Activated T-cell treated with anti-CD3 and anti-CD28 coated beads, Interleukin-2, amount 50 U/mL, for 24 hours (primary cell): ENCODE results near the gene MSH5.
"Not testable (repeated sequence)": the region's sequence is repeated elsewhere in the genome, so short reads cannot be mapped to it uniquely, and the experiment has no call there.

Experiments
- DNase-seq: peaks from one replicate; pipeline ENCODE4 v3.0.0-alpha.2; 2020
- H3K27ac Mint-ChIP-seq: 2 replicates; pipeline ENCODE4 v1.8.0; 2020; ENCODE audit warnings: mild to moderate bottlenecking, mixed read lengths
- H3K27me3 Mint-ChIP-seq: 2 replicates; pipeline ENCODE4 v1.8.0; 2020; ENCODE audit warnings: mixed read lengths
- H3K36me3 Mint-ChIP-seq: 2 replicates; pipeline ENCODE4 v1.8.0; 2020; ENCODE audit warnings: low read depth, mixed read lengths
- H3K4me1 Mint-ChIP-seq: 2 replicates; pipeline ENCODE4 v1.8.0; 2020; ENCODE audit warnings: low read depth, mixed read lengths
- H3K4me3 Mint-ChIP-seq: 2 replicates; pipeline ENCODE4 v1.8.0; 2020; ENCODE audit warnings: mild to moderate bottlenecking, moderate library complexity, mixed read lengths
- H3K9me3 Mint-ChIP-seq: 2 replicates; pipeline ENCODE4 v1.8.0; 2020; ENCODE audit warnings: mixed read lengths

MSH5 gene

GRCh38 chr6:31706599-31706998, 33.2 kb upstream of the MSH5 start, which contains the start of gene LY6G6F:
Gene LY6G6F (plus strand): TSS chr6:31706866. CDS start chr6:31706907, 41 bp downstream.
- H3K4me3 Mint-ChIP-seq, result no peak within 1 kb of the TSS
- H3K4me1 Mint-ChIP-seq, result peaks cover 22% of the 10 kb centered on the region
- H3K27me3 Mint-ChIP-seq, result no peaks in the 10 kb centered on the region
- DNase-seq, result no peak
- H3K9me3 Mint-ChIP-seq, result no peaks in the 10 kb centered on the region
- peak within 1 kb of the TSS; percentile 23 for H3K27ac Mint-ChIP-seq
- H3K36me3 Mint-ChIP-seq, result peaks cover 11% of the 10 kb centered on the region

DNA sequence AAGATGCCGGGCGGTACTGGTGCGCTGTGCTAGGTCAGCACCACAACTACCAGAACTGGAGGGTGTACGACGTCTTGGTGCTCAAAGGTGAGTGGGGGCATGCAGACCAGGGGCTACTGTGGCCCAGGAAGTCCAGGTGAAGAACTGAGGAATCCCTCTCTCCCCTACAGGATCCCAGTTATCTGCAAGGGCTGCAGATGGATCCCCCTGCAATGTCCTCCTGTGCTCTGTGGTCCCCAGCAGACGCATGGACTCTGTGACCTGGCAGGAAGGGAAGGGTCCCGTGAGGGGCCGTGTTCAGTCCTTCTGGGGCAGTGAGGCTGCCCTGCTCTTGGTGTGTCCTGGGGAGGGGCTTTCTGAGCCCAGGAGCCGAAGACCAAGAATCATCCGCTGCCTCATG, 32.1 kb upstream of the MSH5 start:
- Mint-ChIP-seq H3K9me3 (no peaks in the 10 kb centered on the region), H3K27ac (peak overlapping the region; percentile 23), H3K27me3 (no peaks in the 10 kb centered on the region), H3K4me3 (no peak overlapping the region), H3K36me3 (peaks cover 3% of the 10 kb centered on the region), H3K4me1 (peaks cover 15% of the 10 kb centered on the region)
- DNase-seq, result no peak

- DNase-seq, result no peak
- H3K9me3 Mint-ChIP-seq, result no peaks in the 10 kb centered on the region
- H3K27me3 Mint-ChIP-seq, result no peaks in the 10 kb centered on the region
- H3K36me3 Mint-ChIP-seq, result peaks cover 1% of the 10 kb centered on the region
- H3K27ac Mint-ChIP-seq, result no peak overlapping the region
- H3K4me3 Mint-ChIP-seq, result no peak overlapping the region
- peaks cover 14% of the 10 kb centered on the region for H3K4me1 Mint-ChIP-seq
Measured at GRCh38 chr6:31708224-31708623, 31.6 kb upstream of the MSH5 start.

- not testable (repeated sequence) for H3K4me3 Mint-ChIP-seq, H3K27ac Mint-ChIP-seq, H3K9me3 Mint-ChIP-seq, H3K36me3 Mint-ChIP-seq, H3K27me3 Mint-ChIP-seq, DNase-seq
- peaks cover 11% of the 10 kb centered on the region for H3K4me1 Mint-ChIP-seq
Measured at GRCh38 chr6:31709157-31709556, 30.6 kb upstream of the MSH5 start.

DNA sequence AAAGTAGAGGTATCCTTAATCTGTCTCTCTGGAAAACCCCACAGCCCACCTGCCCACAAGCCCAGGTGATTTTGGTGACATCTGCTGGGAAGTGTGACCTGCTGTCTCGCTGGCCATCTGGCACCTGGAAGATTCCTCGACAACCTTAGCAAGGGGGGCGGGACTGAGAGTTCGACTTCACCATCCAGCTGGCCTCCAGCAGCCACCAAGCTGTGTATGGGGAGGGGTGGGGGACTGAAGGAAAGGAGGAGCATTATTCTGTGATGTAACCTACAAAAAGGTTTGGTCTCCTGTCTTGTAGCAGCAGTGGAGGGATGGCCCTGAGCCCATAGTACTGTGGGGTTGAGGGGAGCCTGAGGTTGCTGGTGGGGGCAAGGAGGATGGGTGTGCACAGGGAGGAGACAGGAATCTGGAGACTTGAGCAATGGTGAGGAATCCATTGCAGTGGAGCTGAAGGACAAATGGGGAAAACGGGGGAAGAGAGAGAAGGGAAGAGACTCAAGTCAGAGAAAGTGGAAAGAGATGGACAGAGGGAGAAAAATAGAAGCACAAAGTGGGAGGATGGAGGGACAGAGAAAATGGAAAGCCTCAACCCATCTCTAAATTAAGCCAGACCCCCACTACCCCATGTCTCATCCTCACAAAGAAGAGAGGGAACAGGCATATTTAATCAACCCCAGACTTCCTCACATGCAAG, 29.1 kb upstream of the MSH5 start:
- Mint-ChIP-seq H3K27me3 (no peaks in the 10 kb centered on the region), H3K4me1 (peaks cover 11% of the 10 kb centered on the region), H3K36me3 (no peaks in the 10 kb centered on the region), H3K4me3 (no peak overlapping the region), H3K27ac (no peak overlapping the region), H3K9me3 (no peaks in the 10 kb centered on the region)
- DNase-seq, result no peak

GRCh38 chr6:31711233-31711632, 28.6 kb upstream of the MSH5 start:
- DNase-seq, result no peak
- H3K27ac Mint-ChIP-seq, result no peak overlapping the region
- H3K4me1 Mint-ChIP-seq, result peaks cover 11% of the 10 kb centered on the region
- H3K27me3 Mint-ChIP-seq, result no peaks in the 10 kb centered on the region
- no peaks in the 10 kb centered on the region for H3K36me3 Mint-ChIP-seq
- no peaks in the 10 kb centered on the region for H3K9me3 Mint-ChIP-seq
- H3K4me3 Mint-ChIP-seq, result no peak overlapping the region

GRCh38 chr6:31712296-31712695, 27.5 kb upstream of the MSH5 start:
- Mint-ChIP-seq H3K4me1 (peaks cover 11% of the 10 kb centered on the region), H3K27ac (no peak overlapping the region)

GRCh38 chr6:31713465-31713864, 26.3 kb upstream of the MSH5 start:
- no peak overlapping the region for H3K4me3 Mint-ChIP-seq
- H3K36me3 Mint-ChIP-seq, result no peaks in the 10 kb centered on the region
- DNase-seq, result no peak
- no peaks in the 10 kb centered on the region for H3K27me3 Mint-ChIP-seq
- no peaks in the 10 kb centered on the region for H3K9me3 Mint-ChIP-seq
- no peak overlapping the region for H3K27ac Mint-ChIP-seq
- H3K4me1 Mint-ChIP-seq, result peaks cover 11% of the 10 kb centered on the region

More at GRCh38 chr6:31712296-31712695, 27.5 kb upstream of the MSH5 start:
- DNase-seq, result no peak
- Mint-ChIP-seq H3K9me3 (no peaks in the 10 kb centered on the region), H3K27me3 (no peaks in the 10 kb centered on the region), H3K36me3 (no peaks in the 10 kb centered on the region), H3K4me3 (no peak overlapping the region)

DNA sequence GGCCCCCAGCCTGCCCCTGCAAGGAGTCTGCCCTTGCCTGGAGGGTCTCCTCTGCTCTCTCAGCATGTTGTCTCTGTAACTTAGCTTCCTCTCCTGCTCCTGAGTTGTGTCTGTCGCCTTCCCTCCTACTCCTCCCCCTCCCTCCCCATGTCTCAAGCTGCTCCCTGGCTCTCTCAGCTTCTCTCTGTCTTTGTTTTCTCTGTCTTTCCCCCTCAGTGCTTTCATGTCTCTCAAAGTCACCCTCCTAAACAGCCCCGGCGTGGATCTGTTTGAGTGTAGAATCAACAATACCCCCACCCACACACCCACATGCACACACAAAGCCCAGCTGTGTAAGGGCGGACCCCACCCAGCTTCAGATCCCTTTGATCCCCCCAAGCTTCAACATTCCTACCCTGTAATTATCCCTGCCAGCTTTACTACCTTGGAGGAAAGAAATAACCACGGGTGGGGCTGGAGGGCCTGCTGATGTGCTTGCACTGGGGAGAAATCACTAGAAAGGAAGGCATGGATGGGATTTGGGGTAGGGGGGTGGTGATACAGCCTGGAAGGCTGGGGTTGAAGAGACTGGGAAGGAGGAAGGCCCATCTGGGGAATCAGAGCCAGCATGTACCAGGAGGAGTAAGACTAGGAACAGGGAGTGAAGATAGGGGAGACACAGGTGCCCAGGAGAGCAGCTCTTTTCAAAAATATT, 25.7 kb upstream of the MSH5 start:
- no peaks in the 10 kb centered on the region for H3K27me3 Mint-ChIP-seq
- H3K4me1 Mint-ChIP-seq, result peaks cover 11% of the 10 kb centered on the region
- no peak for DNase-seq
- H3K36me3 Mint-ChIP-seq, result no peaks in the 10 kb centered on the region
- H3K27ac Mint-ChIP-seq, result no peak overlapping the region
- H3K9me3 Mint-ChIP-seq, result no peaks in the 10 kb centered on the region
- no peak overlapping the region for H3K4me3 Mint-ChIP-seq

- Mint-ChIP-seq H3K4me1 (peaks cover 11% of the 10 kb centered on the region), H3K4me3 (no peak within 1 kb of the TSS), H3K36me3 (no peaks in the 10 kb centered on the region), H3K9me3 (no peaks in the 10 kb centered on the region), H3K27me3 (no peaks in the 10 kb centered on the region), H3K27ac (no peak within 1 kb of the TSS)
- no peak for DNase-seq
Measured at GRCh38 chr6:31715022-31715958, 24.5 kb upstream of the MSH5 start, which contains the start of gene LY6G6D. Gene LY6G6D (plus strand): TSS chr6:31715348. CDS start chr6:31715356, 8 bp downstream.

DNA sequence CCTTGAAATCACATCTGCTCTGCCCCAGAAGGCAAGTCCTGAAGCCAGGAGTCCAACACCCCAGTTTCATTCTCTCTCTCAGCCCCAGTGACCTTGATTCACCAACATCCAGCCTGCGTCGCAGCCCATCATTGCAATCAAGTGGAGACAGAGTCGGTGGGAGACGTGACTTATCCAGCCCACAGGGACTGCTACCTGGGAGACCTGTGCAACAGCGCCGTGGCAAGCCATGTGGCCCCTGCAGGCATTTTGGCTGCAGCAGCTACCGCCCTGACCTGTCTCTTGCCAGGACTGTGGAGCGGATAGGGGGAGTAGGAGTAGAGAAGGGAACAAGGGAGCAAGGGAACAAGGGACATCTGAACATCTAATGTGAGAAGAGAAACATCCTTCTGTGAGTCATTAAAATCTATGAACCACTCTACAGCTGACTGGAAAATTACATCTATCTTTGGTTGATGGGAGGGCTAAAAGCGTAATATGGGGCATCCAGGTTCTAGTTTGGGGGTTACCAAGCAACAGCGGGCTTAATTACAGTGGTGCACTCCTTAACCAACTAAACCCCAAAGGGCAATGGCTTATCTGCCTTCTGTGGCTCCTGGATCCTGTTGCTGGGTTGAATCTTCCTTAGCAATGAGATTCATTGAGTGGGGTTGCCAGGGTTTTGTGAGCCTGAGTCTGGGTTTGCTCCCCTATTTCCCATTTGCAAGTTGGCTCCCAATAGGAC, 22.1 kb upstream of the MSH5 start:
- no peaks in the 10 kb centered on the region for H3K36me3 Mint-ChIP-seq
- no peak overlapping the region for H3K4me3 Mint-ChIP-seq
- H3K27ac Mint-ChIP-seq, result no peak overlapping the region
- H3K4me1 Mint-ChIP-seq, result peaks cover 4% of the 10 kb centered on the region
- no peaks in the 10 kb centered on the region for H3K27me3 Mint-ChIP-seq
- DNase-seq, result no peak
- no peaks in the 10 kb centered on the region for H3K9me3 Mint-ChIP-seq

- H3K27me3 Mint-ChIP-seq, result no peaks in the 10 kb centered on the region
- H3K4me1 Mint-ChIP-seq, result peaks cover 5% of the 10 kb centered on the region
- H3K36me3 Mint-ChIP-seq, result no peaks in the 10 kb centered on the region
- no peak overlapping the region for H3K27ac Mint-ChIP-seq
- no peaks in the 10 kb centered on the region for H3K9me3 Mint-ChIP-seq
- no peak overlapping the region for H3K4me3 Mint-ChIP-seq
- no peak for DNase-seq
Measured at GRCh38 chr6:31718265-31718664, 21.5 kb upstream of the MSH5 start.

DNA sequence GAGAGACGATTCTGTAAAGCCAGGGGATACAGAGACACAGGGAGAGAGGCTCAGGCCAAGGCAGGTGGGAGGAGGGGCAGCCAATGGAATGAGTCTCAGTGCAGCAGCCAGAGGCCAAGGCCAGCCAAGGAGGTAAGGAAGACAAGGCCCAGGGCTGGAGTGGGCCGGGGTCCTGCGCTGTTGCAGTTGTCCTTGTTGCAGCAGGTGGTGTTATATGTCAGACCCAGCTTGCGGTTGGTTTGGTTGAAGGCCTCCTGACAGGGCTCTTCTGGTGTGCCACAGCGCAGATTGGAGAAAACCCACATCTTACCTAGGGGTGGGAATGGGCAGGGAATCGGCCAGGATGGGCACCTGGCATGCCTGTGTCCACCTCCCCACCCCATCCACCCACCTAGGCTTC, 20.8 kb upstream of the MSH5 start:
- H3K4me1 Mint-ChIP-seq, result peaks cover 5% of the 10 kb centered on the region
- no peak for DNase-seq
- H3K9me3 Mint-ChIP-seq, result no peaks in the 10 kb centered on the region
- no peaks in the 10 kb centered on the region for H3K36me3 Mint-ChIP-seq
- no peaks in the 10 kb centered on the region for H3K27me3 Mint-ChIP-seq
- H3K4me3 Mint-ChIP-seq, result no peak overlapping the region
- no peak overlapping the region for H3K27ac Mint-ChIP-seq

DNA sequence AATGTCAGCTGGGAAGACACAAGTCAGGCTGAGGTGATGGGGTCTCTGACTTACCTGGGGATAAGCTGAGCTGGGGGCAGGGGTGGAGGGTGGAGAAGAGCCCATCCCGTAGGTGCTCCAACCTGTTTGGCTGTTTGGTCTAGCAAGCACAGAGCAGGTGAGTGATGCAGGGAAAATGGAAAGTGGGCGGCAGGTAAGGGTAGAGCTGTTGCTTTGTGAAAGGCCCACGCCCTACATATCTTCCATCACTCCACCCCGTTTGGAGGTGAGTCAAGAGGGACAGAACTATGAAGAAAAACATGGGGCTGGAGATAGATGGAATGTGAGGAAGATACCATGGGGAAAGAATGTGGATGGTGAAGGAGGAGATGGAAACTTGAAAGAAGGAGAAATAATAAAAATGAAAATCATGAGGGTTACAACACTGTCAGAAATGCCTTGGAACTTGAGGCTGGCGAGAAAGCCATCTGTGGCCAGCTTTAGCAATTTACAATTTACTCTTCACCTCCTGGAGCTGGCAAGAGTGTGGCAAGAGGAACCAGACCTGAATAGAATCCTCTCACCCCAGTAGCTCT, 19.5 kb upstream of the MSH5 start:
- no peak for DNase-seq
- no peaks in the 10 kb centered on the region for H3K36me3 Mint-ChIP-seq
- H3K27me3 Mint-ChIP-seq, result no peaks in the 10 kb centered on the region
- no peaks in the 10 kb centered on the region for H3K9me3 Mint-ChIP-seq
- peaks cover 4% of the 10 kb centered on the region for H3K4me1 Mint-ChIP-seq
- H3K27ac Mint-ChIP-seq, result no peak overlapping the region
- no peak overlapping the region for H3K4me3 Mint-ChIP-seq
